Measurements from ENCODE around the gene IL17REL.
"Not testable (repeated sequence)": the region's sequence is repeated elsewhere in the genome, so short reads cannot be mapped to it uniquely, and the experiment has no call there.

IL17REL gene

DNA sequence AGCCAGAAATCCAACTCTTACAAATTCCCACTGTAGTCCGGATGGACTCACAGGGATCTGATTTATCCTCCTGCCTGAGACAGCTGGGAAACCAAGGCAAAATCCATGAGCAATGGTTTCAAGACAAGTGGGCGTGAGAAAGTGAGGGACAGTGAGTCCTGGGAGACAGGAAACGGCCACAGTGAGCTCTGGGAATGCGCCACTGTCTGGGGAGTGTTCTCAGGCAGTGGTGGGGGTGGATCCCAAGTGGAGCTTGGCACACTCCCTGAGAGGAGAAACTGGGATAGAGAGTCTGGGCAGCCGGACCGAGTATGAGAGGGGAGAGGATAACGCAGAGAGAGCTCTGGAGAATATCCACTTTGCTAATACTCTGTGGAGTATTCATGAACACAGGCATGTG lies 9.8 kb downstream of the IL17REL start:
- DNase-seq (ENCODE audit: low read depth) = no peak

DNA sequence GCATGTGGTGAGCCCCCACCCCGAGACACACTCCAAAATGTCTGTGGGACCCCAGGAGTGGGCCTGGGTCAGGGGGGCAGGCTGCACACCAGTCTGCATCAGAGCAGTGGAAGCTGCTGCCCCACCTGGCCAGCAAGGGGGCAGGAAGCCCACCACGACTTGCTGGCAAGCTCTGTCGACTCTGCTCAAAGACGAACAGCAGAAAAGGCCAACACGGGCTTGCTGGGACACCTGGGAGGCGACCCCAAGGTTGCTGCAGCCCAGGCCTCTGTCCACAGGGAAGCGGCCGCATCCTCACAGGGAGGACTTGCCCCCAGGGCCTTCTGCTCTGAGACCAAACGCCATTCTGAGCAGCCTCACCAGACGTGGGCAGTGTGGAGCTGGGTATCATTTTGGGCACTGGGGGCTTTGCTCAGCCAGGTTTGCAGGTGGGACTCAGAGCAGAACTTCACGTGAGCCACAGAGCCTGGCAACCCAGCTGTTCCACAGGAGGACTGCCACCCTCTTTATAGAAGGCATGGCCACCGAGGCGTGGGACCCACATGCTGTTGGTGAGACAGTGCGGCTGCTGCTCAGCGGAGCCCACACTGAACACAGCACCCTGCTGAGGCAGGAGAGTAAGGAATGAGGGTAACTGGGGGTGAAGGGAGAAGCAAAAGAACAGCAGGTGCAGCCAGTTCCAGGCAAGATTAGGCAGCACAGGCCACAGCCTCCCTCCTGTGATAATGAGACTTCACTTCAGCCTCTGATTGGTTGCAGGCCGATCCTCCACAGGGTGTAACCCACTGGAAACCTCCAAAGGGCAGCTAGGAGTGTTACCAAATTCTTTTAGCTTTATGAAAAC lies 11.0 kb downstream of the IL17REL start:
- no peak for DNase-seq (ENCODE audit: low read depth)

DNA sequence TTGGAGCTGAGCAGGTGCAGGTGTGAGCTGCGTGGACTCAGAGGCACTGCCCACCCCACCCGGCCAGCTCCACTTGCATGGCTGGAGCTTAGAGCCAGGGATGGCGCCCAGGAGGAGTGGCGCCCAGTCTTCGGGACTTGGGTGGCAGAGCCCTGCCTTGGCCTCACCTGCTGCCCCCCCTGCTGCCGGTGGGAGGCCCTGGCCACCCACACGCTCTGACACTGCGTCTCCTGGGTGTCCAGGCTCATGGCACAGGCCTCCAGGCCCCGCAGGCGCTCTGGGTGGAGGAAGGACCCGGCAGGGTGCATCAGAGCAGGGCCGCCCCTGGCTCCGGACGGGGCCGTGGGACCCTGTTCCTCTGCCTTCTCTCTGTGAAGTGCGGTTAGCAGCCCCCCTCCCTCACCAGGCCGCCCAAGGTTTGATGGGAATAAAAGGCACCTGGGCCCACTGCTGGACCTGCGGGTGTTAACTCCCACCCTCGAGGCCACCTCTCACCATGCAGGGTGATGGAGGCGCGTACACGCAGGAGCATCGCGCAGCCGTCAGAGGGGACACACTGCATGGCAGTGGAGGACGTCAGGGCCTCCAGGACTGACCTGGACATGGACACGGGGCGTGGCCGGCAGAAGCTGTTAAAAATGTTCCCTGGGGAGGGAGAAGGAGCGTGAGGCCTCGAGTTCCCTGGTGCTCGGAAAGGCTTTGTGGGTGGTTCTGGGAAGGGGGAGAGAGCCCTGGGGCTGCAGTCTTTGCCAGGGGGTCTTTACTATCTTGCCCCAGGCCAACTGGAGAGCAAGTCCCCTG lies 11.8 kb downstream of the IL17REL start:
- no peak for DNase-seq (ENCODE audit: low read depth)

DNA sequence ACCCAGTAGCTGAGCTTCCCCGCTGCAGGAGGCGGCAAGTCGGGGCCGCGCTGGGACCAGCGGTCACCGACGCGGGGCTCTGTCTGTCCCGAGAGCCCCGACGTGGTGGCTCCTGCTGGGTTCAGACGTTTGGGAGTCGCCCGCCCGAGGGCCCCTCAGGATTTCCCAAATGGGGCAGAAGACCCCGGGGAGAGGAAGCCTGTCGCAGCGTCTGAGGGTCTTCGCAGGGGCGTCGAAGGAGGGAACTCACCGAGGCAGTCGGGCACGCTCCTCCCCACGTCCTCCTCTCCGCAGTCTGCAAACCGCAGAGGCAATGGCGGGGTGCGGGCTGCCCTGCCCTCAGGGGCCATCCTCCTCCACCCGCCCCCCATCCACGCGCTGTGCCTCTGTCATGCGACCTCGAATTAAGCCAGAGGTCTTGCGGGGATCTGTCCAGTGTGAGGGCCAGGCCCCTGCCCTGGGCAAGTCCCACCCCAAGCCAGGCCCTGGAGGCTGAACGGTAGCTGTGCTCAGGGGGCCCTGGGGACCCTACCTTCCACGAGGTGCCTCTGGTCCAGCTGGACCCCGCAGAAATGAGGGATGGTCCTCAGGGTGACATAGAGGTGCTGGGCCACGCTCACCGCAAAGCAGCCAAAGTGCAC lies 12.5 kb downstream of the IL17REL start:
- DNase-seq (ENCODE audit: low read depth) = no peak

DNA sequence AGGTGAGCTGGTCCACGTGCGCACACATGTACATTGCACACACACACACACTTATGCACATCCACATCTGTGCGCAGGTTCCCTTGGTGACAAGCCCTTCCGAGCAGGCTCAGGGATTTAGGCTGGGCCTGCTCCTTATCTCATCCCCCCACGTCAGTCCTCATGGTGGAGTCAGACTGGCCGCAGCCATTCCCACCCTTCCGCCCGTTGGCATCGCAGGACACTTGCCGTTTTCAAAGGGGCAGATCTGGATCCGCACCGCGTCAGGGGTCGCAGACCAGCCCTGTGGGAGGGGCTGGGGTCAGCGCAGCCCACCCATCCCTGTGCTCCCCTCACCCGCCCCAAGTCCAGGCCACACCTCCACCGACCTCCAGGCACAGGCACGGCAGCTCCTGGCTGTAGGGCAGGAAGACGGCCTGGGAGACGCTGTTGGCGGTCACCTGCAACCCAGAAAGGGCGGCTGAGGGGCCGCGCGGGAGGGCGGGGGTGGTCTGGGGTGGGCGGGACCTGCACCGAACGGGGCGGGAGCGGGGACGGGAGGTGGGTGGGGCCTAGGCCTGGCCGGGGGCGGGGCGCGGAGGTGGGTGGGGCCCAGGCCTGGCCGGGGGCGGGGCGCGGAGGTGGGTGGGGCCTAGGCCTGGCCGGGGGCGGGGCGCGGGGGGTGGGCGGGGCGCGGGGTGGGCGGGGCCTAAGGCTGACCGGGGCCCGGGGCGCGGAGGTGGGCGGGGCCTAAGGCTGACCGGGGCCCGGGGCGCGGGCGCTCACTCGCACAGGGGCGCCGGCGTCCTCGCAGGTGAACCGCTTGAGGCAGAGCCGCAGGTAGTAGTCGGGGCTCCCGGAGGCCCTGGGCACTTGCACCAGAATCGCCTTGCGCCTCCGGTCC lies 13.3 kb downstream of the IL17REL start:
- DNase-seq (ENCODE audit: low read depth) = no peak

DNA sequence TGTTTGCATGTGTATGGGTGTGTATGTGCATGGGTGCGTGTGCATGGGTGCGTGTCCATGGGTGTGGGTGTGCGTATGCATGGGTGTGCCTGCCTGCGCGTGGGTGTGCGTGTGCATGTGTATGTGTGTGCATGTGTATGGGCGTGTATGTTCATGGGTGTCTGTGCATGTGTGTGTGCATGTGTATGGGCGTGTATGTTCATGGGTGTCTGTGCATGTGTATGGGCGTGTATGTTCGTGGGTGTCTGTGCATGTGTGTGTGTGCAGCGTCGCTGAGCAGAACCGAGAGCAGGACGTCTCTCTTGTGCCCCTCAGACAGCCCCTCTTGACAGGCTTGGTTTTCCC lies 13.9 kb downstream of the IL17REL start:
- DNase-seq (ENCODE audit: low read depth) = no peak

DNA sequence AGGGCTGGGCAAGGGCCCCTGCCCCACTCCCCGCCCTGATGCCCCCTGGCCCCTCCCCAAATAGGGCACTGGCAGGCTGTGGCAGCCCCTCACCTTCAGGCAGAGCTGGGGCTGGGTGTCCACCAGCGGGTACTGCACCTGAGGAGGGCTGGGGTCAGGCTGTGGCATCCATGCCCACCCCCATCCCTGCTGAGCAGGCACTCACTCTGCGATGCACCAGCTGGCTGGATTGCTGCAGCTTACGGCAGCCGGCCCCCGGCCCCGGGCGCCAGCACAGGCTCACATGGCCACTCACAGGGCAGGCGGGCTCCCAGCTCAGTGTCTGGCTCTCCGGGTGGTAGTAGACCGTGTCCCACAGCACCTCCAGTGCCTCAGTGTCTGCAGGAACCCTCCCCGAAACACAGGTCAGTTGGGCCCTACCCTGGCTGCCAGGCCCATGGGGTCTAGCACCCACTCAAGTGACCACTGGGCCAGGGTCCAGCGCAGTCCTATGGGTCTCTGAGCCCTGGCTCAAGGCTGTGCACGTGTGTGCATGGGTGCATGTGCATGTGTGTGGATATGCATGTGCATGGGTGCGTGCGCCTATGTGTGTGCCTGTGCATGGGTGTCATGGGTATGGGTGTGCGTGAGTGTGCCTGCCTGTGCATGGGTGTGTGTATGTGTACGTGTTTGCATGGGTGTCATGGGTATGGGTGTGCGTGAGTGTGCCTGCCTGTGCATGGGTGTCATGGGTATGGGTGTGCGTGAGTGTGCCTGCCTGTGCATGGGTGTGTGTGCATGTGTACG lies 14.4 kb downstream of the IL17REL start:
- no peak for DNase-seq (ENCODE audit: low read depth)

DNA sequence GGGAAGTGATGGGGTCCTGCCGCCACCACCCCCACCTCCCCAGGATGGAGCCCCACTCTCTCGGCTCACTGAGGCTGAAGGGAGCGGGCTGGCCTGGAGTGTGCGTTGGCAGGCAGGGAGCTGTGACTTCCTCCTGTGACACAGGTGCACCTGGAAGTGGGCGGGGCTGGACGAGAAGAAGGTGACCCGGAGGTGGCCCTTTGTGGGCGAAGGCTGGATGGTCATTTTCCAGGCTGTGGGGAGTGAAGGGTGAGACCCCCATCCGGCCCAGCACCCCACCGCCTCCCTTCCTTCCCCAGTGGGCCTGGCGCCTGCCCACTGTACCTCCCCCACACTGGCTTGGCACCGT lies 15.3 kb downstream of the IL17REL start:
- DNase-seq (ENCODE audit: low read depth) = no peak

DNA sequence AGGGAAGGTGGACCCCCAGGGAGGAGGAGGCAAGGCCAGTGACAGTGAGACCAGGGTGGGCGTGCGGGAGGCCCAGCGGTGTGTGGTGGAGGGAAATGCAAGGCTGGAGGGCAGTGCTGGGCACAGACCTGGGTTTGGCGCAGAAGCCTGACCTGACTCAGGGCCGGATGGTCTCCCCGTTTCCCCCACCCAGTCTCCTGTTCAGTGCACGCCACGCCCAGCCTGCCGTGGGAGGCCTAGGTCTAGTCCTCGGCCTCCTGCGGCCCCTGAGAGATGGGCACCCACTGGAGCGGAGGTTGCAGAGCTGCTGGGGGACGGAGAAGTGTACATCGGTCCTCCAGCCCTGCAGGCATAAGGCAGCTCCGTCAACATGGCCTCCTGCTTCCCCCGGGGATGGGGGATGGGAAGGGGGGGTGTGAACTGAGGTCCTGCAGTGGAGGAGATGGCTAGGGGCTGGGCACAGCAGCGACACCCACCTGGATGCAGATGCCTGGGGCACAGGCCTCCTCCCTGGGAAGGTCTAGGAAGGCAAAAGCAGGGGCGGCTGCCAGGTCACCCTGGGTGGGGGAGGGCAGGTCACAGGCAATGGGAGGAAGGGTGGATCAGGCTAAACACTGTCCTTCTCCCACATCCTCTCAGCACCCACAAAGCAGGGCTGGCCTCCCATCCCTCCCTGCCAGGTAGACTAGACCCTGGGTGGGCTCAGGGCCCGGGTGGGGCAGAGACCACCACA lies 15.9 kb downstream of the IL17REL start:
- DNase-seq (ENCODE audit: low read depth) = no peak

DNA sequence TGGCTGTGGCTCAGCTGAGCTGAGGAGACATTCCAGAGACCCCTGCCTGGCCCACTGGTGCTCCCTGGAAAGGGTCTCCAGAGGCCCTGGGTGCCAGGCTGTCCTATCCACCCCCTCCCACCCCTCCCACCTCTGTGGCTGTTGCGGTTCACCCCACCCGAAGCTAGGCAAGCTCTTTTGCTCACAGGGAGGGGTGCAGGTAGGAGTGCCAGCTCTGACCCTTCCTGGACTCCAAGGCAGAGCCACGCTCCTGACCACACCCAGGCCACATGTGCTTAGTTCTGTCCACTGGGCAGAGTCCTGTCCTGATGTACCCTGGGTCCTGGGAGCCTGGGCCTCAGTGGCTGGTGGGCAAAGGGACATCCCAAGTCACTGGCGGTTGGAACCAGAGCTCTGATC lies 16.4 kb downstream of the IL17REL start:
- no peak for DNase-seq (ENCODE audit: low read depth)

DNA sequence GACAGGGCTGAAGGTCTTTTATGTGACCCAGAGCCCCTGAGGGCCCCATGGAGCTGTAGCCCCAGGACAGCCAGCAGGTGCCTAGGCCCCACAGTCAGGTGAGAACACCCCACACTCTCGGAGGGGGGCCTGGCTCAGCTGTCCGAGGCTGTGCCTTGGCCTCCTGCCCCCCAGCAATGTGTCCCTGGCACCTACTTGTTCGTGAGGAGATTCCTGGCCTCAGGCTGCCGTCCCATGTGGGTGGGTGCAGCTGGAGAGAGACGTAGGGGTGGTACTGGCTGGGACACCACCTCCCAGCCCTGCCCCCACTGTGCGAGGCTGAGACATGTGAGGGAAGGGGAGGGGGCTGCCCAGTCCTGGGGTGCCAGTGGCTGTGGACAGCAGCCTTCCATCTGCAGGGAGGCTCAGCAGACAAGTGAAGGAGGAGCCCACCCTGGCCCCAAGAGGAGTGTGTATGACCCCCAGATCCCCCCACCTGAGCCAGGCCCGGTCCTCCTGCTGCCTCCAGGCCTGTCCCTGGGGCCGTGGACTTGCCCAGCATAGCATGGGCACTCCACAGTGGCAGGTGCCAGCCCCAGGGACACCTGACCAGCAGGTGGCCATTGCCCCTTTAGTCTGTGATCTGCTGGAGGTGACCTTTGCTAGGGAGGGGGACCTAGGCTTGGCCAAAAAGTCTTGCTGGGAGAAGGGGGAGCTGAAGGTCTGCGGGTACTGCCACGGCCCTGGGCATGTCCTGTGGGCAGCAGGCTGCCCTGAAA lies 17.0 kb downstream of the IL17REL start:
- no peak for DNase-seq (ENCODE audit: low read depth)

DNA sequence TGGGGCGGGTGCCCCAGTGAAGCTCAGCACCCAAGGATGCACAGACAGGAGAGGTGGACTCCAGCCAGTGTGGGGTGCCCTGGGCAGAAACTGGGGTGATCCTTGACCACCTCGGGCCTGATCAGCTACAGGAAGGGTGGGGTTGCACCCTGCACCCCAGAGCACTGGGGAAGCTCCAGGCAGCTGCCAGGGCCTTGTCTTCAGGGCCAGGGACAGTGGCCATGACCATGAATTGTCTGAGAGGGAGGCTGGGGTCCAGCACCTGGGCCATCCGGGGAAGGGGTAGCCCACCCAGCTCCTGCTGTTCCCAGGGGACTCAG lies 17.6 kb downstream of the IL17REL start:
- no peak for DNase-seq (ENCODE audit: low read depth)

DNA sequence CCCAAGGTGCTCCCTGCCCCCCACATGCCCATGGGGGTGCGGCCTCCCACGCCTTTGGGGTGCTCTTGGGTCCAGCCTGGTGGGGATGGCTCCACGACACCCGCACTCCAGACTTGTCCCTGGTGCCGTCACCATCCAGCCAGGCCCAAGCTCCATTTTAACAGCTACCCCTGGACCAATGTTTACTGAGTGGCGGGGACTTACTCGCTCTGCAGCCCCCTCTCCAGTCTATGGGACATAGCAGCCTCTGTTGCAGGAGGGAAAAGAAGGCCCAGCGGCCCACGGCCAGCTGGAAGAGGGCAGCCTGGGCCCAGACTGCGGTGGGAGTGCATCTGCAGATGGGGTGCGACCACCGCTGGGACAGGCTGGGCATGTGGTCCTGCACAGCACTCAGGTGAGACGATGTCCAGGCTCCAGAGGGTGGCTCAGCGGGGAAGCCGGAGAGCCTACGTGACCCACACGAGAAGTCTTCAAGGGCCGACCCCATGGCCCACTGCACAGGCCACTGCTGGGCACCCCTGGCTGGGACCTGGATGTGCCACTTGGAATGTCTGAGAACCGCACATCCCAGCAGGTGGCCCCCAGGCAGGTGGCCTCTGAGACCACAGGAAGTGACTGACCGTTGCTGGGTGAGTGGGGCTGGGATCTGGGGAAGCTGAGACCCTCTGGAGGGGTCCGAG lies 18.1 kb downstream of the IL17REL start:
- DNase-seq (ENCODE audit: low read depth) = no peak

DNA sequence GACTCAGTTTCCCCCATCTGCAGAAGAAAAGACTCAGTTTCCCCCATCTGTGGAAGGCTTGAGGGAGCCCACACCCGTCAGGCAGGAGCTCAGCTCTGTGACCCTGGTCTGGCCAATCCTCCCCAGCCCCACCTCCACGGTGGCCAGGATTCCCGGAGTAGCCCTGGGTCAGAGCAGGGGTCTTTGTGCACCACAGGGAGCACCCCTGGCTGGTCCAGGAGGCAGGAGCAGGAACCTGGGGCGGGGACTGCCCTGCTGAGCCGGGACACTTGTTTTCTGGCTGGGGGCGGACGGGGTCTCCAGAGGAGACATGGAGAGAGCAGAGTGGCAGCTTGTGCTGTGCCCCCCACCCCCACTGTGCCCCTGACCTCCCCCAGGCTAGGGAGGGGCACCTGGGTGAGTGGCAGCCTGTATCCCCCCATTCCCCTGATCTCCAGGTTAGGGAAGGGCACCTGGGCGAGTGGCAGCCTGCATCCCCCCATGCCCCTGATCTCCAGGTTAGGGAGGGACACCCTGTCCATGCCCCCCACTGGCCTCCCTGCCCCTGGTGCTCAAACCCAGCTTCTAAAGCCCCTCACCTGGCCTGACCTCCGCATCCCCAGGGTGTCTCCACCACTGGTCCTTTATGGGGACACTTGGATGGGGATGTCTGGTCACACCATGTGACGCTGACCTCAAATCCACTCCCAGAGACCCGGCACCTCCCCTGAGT lies 18.8 kb downstream of the IL17REL start:
- no peak for DNase-seq (ENCODE audit: low read depth)

DNA sequence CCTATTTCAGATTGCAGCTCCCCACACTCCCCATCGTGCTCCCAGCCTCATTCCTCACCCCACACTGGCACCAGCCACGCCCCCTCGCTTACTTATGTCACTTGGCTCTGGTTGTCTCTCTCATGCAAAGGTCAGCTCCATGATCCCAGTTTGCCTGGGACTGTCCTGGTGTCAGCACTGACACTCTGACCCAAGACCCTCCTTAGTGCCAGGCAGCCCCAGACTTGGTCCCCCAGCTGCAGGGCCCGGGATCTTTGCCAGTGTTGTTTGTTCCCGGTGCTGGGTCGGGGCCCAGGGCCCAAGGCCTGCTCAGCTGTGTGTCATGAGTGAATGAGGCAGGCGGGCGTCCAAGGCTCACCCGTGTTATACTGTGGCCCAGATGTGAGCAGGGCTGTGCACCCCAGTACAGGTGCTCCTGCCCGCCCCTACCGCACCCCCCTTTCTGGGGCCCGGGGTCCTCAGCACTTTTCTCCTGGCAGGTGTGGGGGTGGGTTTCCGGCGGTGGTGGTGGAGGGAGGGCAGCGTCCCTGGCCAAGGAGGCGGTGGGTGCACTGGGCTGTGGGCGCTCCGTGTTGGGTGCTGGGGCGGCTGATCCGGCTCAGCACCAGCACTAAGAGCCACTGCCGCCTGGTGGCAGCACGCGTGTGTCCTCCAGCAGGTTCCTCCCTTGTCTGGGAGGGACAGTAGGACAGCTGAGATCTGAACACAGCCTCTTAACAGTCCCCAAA lies 19.5 kb downstream of the IL17REL start:
- peak; percentile 61 for DNase-seq (ENCODE audit: low read depth)

DNA sequence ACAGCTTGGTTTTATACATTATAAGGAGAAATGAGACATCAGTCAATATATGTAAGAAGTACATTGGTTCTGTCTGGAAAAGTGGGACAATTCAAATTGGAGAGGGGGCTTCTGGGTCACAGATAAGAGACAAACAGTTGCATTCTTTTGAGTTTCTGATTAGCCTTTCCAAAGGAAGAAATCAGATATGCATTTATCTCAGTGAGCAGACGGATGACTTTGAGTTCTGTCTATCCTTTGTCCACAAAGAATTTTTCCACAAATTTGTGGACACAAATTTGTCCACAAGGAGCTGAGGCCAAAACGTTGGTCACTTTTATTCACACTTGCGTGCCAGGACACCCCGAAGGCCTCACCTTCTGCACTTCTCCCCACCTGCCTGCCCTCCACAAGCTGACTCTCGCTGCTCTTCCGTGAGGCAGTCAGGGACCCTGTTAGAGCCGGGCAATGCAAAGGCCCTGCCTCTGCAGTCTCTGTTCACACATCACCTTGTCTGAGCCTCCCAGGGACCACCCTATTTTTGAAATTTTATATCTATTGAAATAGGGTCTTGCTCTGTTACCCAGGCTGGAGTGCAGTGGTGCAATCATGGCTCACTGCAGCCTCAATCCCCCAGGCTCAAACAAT lies 20.5 kb downstream of the IL17REL start:
- DNase-seq (ENCODE audit: low read depth) = no peak

DNA sequence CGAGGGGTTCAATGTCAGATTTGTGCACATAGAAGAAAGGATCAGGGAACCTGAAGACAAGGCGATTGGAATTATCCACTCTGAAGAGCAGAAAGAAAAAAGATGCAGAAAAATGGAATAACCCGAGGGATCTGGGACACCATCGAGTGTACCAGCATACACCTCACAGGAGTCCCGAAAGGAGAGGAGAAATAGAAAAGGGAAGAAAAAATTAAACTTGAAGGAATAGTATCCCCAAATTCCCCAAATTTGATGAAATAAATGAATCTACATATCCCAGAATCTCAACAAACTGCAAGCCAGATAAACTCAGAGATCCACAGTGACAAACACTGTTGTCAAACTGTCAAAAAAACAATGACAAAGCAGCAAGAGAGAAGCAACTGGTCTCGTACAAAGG lies 21.4 kb downstream of the IL17REL start:
- no peak for DNase-seq (ENCODE audit: low read depth)

DNA sequence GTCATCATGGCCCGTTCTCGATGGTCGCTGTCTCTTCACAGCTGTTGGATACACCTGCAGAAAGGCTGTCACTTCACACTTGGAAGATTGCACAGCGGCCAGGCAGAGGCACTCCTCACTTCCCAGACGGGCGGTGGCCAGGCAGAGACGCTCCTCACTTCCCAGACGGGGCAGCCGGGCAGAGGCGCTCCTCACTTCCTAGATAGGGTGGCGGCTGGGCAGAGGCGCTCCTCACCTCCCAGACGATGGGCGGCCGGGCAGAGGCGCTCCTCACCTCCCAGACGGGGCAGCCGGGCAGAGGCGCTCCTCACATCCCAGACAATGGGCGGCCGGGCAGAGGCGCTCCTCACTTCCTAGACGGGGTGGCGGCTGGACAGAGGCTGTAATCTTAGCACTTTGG lies 22.7 kb downstream of the IL17REL start:
- DNase-seq (ENCODE audit: low read depth) = not testable (repeated sequence)

Data from stimulated activated CD8-positive, alpha-beta memory T cell treated with anti-CD3 and anti-CD28 coated beads, Interleukin-12 subunit alpha, Interleukin-12 subunit beta, amount 100 ng/mL, for 4 hours (primary cell).